Activated T-cell treated with anti-CD3 and anti-CD28 coated beads for 48 hours (primary cell): ENCODE results near the gene NHEJ1.

Experiments
- DNase-seq: peaks from one replicate; pipeline ENCODE4 v3.0.0-alpha.2; 2020; ENCODE audit warnings: low read depth

NHEJ1 gene

GRCh38 chr2:219167997-219168396 lies 7.4 kb upstream of the NHEJ1 start:
- DNase-seq = no peak

- no peak for DNase-seq
These were observed 4.7 kb upstream of the NHEJ1 start for GRCh38 chr2:219165058-219165911.

GRCh38 chr2:219163156-219163555 lies 2.5 kb upstream of the NHEJ1 start:
- DNase-seq = no peak

- DNase-seq = no peak
These were observed 482 bp upstream of the NHEJ1 start for GRCh38 chr2:219161097-219161496.

GRCh38 chr2:219159771-219160185 lies 837 bp downstream of the NHEJ1 start:
- no peak for DNase-seq

GRCh38 chr2:219158586-219158985 lies 2.0 kb downstream of the NHEJ1 start:
- no peak for DNase-seq

- DNase-seq = no peak
These were observed 2.6 kb downstream of the NHEJ1 start for GRCh38 chr2:219158025-219158424.

GRCh38 chr2:219157396-219157795 lies 3.2 kb downstream of the NHEJ1 start:
- no peak for DNase-seq

GRCh38 chr2:219155054-219155644 lies 5.5 kb downstream of the NHEJ1 start:
- DNase-seq = no peak

GRCh38 chr2:219149667-219150066 lies 10.9 kb downstream of the NHEJ1 start:
- no peak for DNase-seq

- DNase-seq = no peak
These were observed 18.3 kb downstream of the NHEJ1 start for GRCh38 chr2:219142329-219142728.

- no peak for DNase-seq
These were observed 19.9 kb downstream of the NHEJ1 start for GRCh38 chr2:219140722-219141121.

- no peak for DNase-seq
These were observed 26.6 kb downstream of the NHEJ1 start for GRCh38 chr2:219133976-219134375.

- DNase-seq = no peak
These were observed 28.9 kb downstream of the NHEJ1 start for GRCh38 chr2:219131744-219132143.

GRCh38 chr2:219131327-219131726 lies 29.3 kb downstream of the NHEJ1 start:
- DNase-seq = no peak

- no peak for DNase-seq
These were observed 31.0 kb downstream of the NHEJ1 start for GRCh38 chr2:219129589-219129988.

- no peak for DNase-seq
These were observed 32.2 kb downstream of the NHEJ1 start for GRCh38 chr2:219128396-219128795.

GRCh38 chr2:219127037-219127635 lies 33.5 kb downstream of the NHEJ1 start:
- no peak for DNase-seq

GRCh38 chr2:219126555-219126954 lies 34.1 kb downstream of the NHEJ1 start:
- DNase-seq = no peak

GRCh38 chr2:219125886-219126270 lies 34.7 kb downstream of the NHEJ1 start:
- DNase-seq = no peak

GRCh38 chr2:219125225-219125885 lies 35.3 kb downstream of the NHEJ1 start:
- no peak for DNase-seq

GRCh38 chr2:219124381-219125110 lies 36.1 kb downstream of the NHEJ1 start:
- DNase-seq = no peak
